Activated CD4-positive, alpha-beta T cell treated with anti-CD3 and anti-CD28 coated beads, Interleukin-2, amount 50 U/mL, for 24 hours (primary cell): Measurements from ENCODE around the gene ADGRG3.

Source experiments
- DNase-seq, 2 donors: peaks; one replicate each; pipeline ENCODE4 v3.0.0-alpha.2; 2020; ENCODE audit warnings: low read depth in 1 of 2, low spot score in 1 of 2

ADGRG3 gene

DNA sequence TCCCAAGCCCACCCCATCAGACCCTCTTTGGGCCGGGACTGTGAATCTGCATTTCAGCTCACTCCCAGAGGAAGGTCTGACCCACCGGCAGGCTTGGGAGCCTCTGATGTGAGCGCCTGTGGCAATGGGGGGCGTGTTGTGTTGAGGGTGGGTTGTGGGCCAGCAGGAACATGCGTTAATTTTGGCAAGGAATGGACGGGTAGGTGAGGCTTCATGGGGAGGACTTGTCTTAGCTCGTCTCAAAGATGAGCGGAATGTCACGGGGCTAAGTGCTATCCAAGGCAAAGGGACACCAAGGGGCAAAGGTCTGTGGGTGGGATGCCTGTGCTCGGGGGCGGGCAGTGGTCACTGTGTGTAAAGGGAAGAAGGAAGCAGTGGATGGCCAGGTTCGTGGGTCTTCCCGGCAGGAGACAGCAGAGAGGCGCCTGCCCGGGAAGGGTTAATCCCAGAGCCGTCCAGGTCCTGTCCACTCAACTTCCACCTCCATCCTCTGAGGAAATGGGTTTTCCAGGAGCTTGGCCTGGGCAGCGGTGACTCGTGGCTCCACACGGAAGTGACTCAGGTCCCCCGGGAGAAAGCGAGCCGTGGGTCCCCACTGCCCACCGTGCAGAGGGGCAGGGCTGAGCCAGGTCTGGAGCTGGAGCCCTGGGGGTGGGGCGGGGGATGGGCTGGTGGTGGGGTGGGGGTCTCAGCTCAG lies 22.3 kb upstream of the ADGRG3 start:
- DNase-seq = no peak

DNA sequence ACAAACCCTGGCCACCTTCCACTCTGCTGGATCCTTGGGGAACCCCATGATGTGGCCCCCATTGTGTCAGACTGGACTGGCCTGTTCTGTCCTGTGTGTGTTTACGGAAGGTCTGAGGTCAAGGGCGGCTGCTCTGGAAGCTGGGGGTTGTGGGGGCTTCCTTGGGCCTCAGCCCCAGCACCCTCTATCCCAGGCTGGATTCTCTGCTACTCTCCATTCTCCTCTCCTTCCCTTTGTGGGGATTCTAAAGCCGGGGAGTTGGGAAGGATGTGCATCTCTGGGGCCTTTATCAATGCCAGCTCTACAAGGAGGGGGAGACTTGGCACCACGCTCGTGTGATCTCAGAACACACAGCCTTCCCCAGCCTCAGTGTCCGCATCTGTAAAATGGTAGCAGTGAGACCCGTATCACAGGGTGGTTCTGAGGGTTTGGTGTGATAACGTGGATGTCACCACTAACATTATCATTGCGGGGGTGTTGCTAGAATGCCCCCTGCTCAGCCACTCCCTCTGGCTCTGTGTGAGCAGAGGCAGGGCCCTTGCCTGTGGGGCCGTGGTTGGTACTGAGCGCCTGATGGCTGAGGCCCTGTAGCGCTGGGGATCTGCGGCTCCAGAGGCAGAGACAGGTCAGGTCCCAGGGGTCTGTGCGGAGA lies 21.6 kb upstream of the ADGRG3 start:
- DNase-seq = no peak

DNA sequence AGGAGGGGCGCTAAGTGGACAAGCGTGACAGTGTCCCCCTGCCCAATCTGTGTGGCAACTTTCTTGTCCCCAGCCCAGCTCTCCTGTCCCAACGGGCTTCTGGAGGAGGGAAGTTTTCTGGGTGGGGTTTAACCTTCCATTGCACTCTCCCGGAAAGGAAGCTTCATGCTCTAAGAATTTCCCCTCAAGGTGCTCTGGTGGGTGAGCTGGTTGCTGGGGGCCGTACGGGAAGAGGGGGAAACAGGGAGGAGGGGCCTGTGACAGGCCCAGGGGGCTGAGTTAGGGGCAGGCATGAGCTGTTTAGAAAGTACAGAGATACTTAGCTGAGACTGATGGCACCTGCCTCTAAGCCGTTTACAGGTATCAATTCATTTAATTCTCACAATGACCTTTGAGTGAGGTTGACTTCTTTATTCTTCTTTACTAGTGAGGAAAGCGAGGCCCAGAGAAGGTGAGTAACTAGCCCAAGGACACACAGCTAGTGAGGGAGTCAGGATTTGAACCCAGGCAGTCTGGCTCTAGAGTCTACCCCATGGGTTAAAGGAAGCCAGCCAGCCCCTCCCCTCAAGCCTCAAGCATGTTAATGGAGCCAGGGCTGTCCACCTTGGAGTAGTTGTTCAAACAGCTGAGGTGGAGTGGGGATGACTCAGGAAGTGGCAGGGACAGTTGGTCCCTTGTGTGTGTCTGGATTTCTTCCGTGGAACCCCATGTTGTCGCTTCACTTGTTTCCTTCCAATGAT lies 20.8 kb upstream of the ADGRG3 start:
- DNase-seq = no peak

DNA sequence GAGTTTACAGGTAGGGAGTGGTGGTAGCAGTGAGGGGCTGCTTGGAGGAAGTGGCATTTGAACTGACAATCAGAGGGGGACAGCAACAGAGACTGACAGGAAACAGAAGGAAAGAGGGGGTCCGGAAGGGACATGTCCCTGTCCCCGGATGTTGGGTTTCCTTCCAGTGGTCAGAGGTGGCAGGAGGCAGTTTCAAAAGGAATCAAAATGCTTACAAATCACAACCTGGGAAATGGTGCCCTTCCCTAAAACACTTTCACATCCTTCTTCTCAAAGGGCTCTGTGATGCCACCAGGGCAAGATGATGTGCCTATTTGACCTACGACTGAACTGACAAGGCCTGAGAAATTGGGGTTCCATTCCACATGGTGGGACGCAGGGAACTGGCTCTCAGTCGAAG lies 20.0 kb upstream of the ADGRG3 start:
- DNase-seq = no peak

DNA sequence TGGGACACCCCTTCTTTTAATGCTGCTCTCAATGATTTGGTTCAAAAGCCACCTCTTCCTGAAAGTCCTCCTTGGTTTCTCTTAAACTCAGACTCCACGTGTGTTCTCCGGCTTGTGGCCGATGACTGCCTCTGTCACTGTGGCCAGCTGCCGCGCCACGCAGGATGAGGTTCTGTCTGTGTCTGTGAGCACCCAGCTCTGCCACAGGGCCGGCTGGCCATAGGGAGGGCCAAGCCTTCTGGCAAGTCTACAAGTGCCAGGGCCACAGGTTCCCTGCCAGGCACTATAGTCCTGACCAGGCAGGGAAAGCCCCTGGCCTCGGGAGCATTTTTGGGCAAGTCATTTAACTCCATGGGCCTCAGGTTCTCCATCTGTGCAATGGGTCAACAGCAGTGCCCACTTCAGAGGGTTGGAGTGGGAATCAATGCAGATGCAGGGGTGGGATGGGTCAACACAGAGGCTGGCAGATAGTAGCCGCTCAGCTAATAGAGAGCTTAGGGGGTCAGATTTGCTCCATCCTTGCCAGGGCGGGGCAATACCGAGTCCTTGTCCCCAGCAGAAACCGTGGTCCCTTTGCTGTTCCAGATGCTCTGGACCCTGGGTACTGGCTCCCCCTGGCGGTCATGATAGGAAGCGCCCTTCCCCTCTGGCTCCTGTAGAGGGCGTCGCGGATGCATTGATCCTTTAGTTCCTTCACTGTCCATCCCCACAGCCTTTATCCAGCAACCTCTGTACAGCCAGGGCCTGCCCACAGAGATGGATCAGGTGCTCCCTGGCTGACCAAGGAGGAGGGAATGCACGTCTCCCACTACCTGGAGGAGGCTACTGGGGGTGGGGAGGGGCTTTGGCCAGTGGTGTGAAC lies 19.3 kb upstream of the ADGRG3 start:
- peak; percentile 82 to 85 for DNase-seq

DNA sequence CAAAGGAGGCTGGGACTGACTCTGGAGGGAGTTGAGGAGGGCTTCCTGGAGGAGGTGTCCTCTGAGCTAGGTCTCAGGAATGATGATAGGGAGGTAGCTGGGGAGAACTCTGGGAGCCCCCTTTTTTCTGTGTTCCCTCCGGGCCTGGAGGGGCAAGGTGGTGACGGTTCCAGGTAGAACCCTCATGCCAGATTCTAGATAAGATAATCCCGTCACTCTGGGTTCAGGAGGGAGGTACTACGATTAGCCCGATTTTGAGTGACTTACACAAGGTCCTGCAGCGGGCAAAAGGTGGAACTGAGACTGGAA lies 18.7 kb upstream of the ADGRG3 start:
- DNase-seq = no peak

DNA sequence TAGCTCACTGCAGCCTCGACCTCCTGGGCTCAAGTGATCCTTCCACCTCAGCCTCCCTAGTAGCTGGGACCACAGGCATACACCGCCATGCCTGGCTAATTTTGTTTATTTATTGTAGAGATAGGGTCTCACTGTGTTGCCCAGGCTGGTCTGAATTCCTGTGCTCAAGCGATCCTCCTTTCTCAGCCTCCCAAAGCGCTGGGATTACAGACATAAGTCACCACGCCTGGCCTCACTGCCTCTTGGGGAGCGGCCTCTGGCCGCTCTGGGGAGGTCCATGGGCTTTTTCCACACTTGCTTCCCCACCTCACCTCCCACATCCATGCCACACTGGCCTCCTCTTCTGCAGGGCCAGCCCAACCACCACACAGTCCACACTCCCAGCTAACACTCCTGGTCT lies 18.3 kb upstream of the ADGRG3 start:
- no peak for DNase-seq

DNA sequence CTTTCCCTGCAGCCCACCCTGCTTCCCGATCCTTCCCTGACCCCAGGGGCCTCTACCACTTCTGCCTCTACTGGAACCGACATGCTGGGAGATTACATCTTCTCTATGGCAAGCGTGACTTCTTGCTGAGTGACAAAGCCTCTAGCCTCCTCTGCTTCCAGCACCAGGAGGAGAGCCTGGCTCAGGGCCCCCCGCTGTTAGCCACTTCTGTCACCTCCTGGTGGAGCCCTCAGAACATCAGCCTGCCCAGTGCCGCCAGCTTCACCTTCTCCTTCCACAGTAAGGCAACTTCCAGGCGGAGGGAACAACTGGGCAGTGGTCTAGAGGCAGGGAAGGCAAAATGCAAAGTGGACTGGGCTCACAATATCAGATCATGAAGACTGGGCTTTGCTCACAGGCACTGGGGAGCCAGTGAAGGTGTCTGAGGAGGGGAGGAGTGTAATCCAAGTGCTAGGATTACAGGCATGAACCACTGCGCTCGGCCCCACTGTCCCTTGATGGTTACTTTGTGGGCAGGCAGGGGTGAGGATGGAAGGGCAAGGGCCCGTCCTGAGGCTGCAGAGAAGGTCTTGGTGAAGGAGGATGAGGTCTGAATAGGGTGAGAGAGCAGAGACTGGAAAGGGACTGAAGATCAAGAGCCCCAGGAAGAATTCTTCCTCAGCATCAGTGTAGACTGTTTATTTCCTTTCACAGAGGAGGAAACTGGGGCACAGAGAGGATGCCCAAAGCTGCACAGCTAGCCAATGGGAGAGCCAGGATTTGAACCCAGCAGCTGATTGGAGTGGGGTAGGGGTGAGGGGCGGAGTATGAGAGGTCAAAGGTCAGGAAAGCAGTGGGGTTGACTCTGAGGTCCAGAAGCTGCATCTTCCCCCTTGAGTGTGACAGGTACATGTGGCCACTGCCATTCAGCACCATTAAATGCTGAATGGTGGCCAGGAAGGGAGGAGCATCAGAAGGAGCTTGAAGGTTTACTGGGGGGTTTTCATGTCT lies 16.5 kb upstream of the ADGRG3 start:
- DNase-seq = no peak

DNA sequence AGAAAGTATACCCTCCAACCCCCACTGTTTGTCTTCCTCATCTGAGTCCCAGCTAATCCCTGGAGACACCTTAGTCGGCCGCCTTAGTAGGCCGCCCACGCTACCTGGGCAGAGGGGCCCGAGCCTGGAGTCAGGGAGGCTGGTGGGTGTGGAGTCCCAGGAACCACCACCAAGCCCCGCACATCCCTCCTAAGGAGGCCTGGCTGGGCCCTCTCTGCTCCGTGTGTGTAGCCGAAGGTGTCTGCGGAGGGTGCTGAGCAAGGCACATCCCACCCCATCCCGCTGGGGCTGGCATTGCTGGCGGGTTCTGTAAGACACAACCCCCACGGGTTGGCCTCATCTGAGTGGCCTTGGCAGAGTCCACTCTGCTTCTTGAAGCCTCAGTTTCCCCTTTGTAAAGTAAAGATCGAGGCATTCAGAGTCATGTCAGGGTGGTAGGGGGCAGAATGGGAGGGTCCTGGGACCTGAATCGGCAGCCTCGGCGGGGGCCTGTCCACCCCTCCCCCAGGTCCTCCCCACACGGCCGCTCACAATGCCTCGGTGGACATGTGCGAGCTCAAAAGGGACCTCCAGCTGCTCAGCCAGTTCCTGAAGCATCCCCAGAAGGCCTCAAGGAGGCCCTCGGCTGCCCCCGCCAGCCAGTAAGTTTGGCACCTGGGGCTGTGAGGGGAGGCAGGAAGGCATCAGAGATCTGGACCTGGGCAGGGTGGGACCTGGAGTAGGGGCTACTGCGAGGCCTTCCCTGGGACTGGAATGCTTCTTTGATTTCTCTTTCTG lies 15.2 kb upstream of the ADGRG3 start:
- no peak for DNase-seq

DNA sequence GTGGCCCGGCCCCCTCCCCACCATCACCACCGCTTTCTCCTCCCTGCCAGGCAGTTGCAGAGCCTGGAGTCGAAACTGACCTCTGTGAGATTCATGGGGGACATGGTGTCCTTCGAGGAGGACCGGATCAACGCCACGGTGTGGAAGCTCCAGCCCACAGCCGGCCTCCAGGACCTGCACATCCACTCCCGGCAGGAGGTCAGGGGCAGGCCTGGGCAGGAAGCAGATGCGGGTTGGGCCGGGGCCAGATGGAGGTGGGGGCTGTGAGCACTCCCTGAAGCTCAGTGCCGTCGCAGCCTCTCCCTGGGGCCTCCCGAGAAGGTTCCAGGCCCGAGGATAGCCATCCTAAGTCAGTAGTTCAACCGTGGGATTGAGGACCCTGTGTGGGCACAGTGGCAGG lies 14.2 kb upstream of the ADGRG3 start:
- DNase-seq = no peak

DNA sequence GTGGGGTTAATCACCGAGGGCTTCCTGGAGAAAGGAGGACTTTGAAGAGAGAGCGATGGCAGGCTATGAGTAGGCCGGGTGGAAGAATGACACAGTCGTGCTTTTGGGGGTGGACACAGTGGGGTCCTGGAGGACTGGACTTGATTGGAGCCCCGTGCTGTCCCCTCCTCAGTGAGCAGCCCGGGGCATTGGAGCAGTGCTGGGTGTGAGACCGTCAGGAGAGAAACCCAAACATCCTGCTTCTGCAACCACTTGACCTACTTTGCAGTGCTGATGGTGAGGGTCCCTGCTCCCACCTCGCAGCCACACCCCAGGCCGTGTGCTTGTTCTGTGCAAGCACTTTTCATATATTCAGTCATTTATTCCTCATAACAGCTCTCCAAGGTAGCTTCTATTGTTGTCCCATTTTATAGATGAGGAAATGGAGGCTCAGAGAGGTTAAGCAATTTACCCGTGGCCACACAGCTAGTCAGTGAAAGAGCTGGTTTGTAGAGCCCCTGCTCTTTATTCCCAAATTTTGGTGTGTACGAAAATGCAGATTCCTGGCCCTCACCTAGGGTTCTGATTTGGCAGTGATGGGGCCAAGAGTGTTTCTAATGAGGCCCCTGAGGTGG lies 11.7 kb upstream of the ADGRG3 start:
- no peak for DNase-seq

DNA sequence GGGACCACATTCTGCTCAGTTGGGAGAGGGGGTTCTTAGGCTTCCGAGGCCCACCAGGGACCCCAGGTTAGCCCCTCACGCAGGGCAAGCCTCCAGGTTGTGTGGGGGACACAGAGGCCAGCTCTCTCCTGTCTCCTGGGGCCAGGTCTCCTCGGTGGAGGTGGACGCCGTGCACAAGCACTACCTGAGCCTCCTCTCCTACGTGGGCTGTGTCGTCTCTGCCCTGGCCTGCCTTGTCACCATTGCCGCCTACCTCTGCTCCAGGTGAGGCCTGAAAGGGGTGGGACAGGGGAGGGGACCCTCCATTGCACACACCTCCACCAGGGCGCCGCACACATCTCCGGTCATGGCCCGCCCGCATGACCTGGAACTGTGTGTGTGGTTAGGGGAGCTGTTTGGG lies 10.9 kb upstream of the ADGRG3 start:
- DNase-seq = no peak

DNA sequence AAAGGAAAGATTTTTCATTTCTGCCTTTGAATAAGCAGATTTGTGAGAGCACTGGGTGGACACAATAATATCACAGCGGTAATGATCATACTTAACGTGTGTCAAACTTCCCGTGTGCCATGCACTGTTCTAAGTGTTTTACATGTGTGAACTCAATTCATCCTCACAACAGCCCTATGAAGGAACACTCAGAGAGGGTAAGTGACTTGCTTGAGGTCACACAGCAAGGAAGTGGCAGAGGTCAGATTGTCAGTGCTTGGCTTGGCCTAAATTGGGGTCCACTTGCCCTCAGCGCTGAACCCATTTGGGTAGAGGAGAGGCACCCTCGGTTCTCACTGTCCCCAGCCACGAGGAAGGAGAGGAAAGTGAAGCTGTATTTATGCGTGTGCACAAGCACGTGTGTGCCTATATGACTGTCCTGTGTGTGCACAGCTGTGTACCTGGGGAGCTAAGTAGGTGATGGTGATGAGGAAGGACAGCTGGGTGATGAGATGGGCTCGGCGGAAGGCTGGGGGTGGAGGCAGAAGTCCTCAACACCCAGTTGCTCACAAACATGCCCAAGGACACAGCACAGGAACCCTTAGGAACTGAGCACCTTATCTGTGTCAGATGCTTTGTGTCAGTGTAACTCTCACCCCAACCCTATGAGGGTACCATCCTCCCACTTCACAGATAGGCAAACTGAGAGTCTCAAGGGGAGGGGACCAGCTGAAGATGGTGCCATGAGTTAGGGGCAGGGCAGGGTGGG lies 9.8 kb upstream of the ADGRG3 start:
- DNase-seq = no peak

DNA sequence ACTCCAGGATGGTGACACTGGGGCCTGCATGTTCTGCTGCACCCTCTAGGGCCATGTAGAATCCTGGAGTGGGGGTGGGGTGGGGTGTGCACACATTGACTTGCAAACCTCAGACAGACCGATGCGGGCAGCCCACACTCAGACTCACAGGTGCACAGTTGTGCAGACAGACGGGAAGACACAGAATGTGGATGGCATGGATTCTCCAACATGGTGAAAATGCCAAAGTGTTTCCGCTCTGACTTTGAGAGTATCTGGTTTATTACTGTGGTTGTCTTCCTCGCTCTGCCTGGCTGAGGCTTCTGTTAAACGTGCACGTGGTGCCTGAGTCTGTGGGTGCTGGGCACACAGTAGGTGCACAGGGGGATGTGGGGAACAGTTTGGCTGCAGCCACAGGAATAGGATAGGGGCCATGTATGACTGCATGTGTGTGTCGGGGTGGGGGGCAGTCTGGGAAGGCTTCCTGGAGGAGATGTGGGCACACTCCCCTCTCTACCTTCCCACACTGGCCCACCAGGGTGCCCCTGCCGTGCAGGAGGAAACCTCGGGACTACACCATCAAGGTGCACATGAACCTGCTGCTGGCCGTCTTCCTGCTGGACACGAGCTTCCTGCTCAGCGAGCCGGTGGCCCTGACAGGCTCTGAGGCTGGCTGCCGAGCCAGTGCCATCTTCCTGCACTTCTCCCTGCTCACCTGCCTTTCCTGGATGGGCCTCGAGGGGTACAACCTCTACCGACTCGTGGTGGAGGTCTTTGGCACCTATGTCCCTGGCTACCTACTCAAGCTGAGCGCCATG lies 9.0 kb upstream of the ADGRG3 start:
- DNase-seq = no peak

DNA sequence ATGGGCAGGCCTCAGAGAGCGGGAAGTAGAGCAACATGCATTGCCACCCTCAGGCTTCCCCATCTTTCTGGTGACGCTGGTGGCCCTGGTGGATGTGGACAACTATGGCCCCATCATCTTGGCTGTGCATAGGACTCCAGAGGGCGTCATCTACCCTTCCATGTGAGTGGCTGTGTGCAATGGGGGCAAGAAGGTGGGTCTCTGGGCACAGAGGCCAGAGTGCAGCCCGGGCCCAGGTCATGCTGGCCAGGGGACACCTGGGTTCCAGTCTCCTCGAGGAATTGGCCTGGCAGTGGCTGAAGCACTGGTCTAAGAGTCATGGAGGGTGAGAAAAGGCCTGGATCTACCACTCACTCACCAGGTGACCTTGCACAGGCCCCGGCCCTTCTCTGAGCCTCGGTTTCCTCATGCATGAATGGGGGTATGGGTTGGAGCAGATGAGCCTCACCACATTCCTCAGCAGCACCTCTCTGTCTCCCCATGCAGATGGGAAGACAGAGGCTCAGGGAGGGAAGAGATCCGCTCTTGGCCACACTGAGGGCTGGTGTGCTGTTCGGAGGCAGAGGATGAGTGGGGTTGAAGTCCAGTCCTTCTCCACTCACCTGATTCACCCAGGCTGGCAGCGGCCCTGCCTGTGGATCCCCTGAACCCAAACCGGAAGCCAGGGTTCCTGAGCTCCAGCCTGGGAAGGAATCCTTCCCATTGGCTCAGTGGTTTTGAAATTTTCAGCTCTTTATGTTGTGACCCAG lies 7.2 kb upstream of the ADGRG3 start:
- no peak for DNase-seq

DNA sequence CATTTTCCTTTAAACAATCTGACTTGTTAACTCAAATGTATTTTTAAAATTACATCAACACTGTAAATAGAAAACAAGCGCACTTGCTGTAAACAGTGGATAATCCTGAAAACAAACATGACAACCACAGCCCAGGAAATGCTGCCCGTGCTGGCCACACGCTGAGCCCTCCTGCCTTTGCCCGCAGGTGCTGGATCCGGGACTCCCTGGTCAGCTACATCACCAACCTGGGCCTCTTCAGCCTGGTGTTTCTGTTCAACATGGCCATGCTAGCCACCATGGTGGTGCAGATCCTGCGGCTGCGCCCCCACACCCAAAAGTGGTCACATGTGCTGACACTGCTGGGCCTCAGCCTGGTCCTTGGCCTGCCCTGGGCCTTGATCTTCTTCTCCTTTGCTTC lies 6.6 kb upstream of the ADGRG3 start:
- DNase-seq = no peak
